ENCODE data around the gene CLCNKA. TPM values are rescaled to one million over a fixed set of nuclear protein-coding genes. Genes with fewer than 3 reads are reported as not detected.

Gene CLCNKA
- total and polyA plus RNA-seq, 2 of the 8 experiments (the other 6 are each of a cell fraction or from before 2014, with no cell fraction given): 0.95 to 2.0 TPM

DNA sequence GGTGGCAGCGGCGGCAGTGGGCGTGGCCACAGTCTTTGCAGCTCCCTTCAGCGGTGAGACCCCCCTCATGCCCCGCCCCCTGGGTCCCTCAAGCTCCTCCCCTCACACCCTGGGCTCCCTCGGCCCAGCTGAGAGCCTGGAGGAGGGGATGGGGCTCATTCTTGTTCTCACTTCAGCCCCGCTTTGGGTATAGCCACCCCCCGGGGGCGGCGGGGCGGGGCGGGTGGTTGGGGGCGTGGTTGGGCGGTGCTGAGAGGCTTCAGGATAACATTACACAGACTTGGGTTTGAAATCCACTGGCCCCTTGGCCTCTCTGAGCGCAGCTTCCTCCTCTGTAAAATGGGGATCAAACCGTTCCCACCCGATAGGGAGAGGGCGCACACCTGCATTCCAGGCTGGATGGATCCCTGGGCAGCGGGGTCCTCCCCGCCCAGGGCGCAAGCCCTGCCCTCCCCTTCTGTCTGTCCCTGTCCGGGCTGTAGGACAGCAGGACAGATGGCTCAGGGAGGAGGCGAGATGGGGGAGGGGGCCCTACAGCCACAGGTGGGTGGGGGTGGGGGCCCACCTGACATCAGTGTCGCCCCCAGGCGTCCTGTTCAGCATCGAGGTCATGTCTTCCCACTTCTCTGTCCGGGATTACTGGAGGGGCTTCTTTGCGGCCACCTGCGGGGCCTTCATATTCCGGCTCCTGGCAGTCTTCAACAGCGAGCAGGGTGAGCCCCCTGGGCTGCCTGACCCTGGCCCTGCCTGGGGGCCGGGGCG, 5.1 kb downstream of the CLCNKA start:
- no peak overlapping the region for H2BK20ac ChIP-seq (ENCODE audit: low read length)
- H3K27ac ChIP-seq (ENCODE audit: low read depth, low read length): no peak overlapping the region
- peak overlapping the region; percentile 69 for H3K4ac ChIP-seq (replicated peaks; ENCODE audit: insufficient read length, low read depth, low read length)
- ChIA-PET CTCF (ENCODE audit: partially characterized antibody) (interaction anchor here (0.7 to 2.2 kb wide), 8 partner anchors 10 to 55 kb away, joined by 3 to 12 read pairs (median 6); partner anchors contain the start of gene HSPB7), POLR2A (ENCODE audit: partially characterized antibody) (interaction anchor here (1.3 to 2.6 kb wide), 3 partner anchors 10 to 51 kb away, joined by 3 to 13 read pairs (median 5); partner anchors contain the start of gene ZBTB17)
- H3K14ac ChIP-seq (ENCODE audit: insufficient read length): no peak overlapping the region
- no peak overlapping the region for H4K8ac ChIP-seq (ENCODE audit: extremely low read depth, insufficient read depth, low read length)
- H3K9ac ChIP-seq (replicated peaks in 1 of 4; ENCODE audit: extremely low read depth in 1 of 4, low read depth in 3 of 4, low read length in 3 of 4): no peak overlapping the region
- H3K4me3 ChIP-seq (ENCODE audit: extremely low read depth in 1 of 4, insufficient read depth in 2 of 4, low read depth in 3 of 4, low read length in 4 of 4): peak overlapping the region in 3 of 4 experiments; percentile 30 to 54 (median 42); a peak in 6 of 8 replicates
- H3K18ac ChIP-seq (ENCODE audit: extremely low read depth, low read length): peak overlapping the region; percentile 78
- H2BK15ac ChIP-seq (ENCODE audit: low read length): peak overlapping the region; percentile 75; the same call in 1 of the 2 replicates
- 27% methylated on average over 9 of the region's 33 CpGs; no CpG with 5 or more reads in 1 of the 2 experiments for WGBS, 2 experiments (ENCODE audit: extremely low coverage in 1 of 2, insufficient coverage in 1 of 2, insufficient read length in 1 of 2, insufficient replicate concordance in 2 of 2, low coverage in 1 of 2, low lambda C conversion rate in 2 of 2, missing lambda C conversion rate in 1 of 2)
- peak overlapping the region; percentile 77 for H4K5ac ChIP-seq (ENCODE audit: insufficient read length, low read depth, low read length)
- H3K56ac ChIP-seq (replicated peaks; ENCODE audit: insufficient read length, low read depth, low read length): no peak overlapping the region
- H2BK12ac ChIP-seq (ENCODE audit: low read depth, low read length): peak overlapping the region; percentile 68; the same call in 1 of the 2 replicates
- H4K20me1 ChIP-seq (replicated peaks in 1 of 2; ENCODE audit: control insufficient read depth in 1 of 2, insufficient read depth in 2 of 2, low read length in 2 of 2): no peaks in the 10 kb centered on the region
- H2BK120ac ChIP-seq (replicated peaks; ENCODE audit: low read depth, low read length): no peak overlapping the region
- H3K79me1 ChIP-seq (ENCODE audit: low read depth, low read length): no peaks in the 10 kb centered on the region
- no peaks in the 10 kb centered on the region for H3K9me3 ChIP-seq (ENCODE audit: insufficient read depth in 2 of 2, low read depth in 1 of 2, low read length in 1 of 2)
- H3K4me2 ChIP-seq (ENCODE audit: insufficient read depth in 1 of 2, low read depth in 2 of 2, low read length in 2 of 2): peak overlapping the region; percentile 73 to 75
- peak; percentile 87 to 97 for DNase-seq (ENCODE audit: low read depth in 1 of 2, low spot score in 2 of 2)
- H2AK5ac ChIP-seq (ENCODE audit: low read depth, low read length): 0 out of 2 replicates have a peak overlapping the region, but pooled peaks have one; percentile 53
- 0 out of 2 replicates have a peak, but pooled peaks have one; percentile 36 for TF ChIP-seq RBBP5 (IDR thresholded peaks at IDR 0.05; ENCODE audit: borderline replicate concordance, low read depth, low read length)
- peak; percentile 34; the same call in 1 of the 2 replicates for TF ChIP-seq TEAD4 (IDR thresholded peaks at IDR 0.05; ENCODE audit: low read depth, low read length)
- TF ChIP-seq E2F6 (IDR thresholded peaks at IDR 0.05): no peak
- peak; percentile 44 for TF ChIP-seq ASH2L (IDR thresholded peaks at IDR 0.05; ENCODE audit: low read length)
- peaks cover 0 to 7% (median under 1%) of the 10 kb centered on the region in 4 experiments; a peak in 3 of 7 replicates for H3K27me3 ChIP-seq (replicated peaks in 1 of 4; ENCODE audit: control insufficient read depth in 3 of 4, extremely low read depth in 1 of 4, insufficient read depth in 3 of 4, low read length in 3 of 4)
- no peak overlapping the region for H2AFZ ChIP-seq (ENCODE audit: low read length)
- H2BK5ac ChIP-seq (ENCODE audit: low read depth, low read length): peak overlapping the region; percentile 73; the same call in 1 of the 2 replicates
- H3K23ac ChIP-seq (ENCODE audit: insufficient read length): no peak overlapping the region
- no peak overlapping the region for H4K91ac ChIP-seq (replicated peaks; ENCODE audit: insufficient read length, low read length)
- no peaks in the 10 kb centered on the region for H3K79me2 ChIP-seq (ENCODE audit: control insufficient read depth in 1 of 2, insufficient read depth in 2 of 2, low read length in 2 of 2)
- H3K23me2 ChIP-seq (ENCODE audit: low read depth, low read length): no peaks in the 10 kb centered on the region
- no peaks in the 10 kb centered on the region for H3K36me3 ChIP-seq (ENCODE audit: control insufficient read depth in 2 of 4, insufficient read depth in 4 of 4, low read length in 3 of 4)
- H3K4me1 ChIP-seq (replicated peaks in 1 of 4; ENCODE audit: control insufficient read depth in 3 of 4, insufficient read depth in 4 of 4, low read length in 3 of 4): peaks cover 0 to 12% (median 8%) of the 10 kb centered on the region in 4 experiments; a peak in 6 of 7 replicates
- peak; percentile 89 for FAIRE-seq
